ENCODE results near the gene MVK.

MVK gene

DNA sequence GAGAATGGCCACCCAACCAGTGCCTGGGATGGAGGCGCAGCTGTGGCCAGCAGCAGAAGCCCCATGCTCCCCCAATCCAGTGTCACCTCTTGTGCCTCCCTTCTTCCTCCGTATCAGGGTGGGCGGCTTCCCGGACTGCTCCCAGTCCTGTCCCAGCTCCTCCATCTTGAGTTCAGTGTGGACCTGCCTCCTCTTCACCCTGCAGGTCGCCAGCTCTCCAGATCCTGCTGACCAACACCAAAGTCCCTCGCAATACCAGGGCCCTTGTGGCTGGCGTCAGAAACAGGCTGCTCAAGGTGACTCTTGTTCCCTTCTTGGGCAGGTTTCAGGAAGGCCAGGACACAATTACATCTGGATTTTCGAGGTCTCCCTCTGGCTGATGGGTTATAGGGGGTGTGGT is 17.0 kb downstream of the MVK start:
- TF ChIP-seq, protein P1, sequence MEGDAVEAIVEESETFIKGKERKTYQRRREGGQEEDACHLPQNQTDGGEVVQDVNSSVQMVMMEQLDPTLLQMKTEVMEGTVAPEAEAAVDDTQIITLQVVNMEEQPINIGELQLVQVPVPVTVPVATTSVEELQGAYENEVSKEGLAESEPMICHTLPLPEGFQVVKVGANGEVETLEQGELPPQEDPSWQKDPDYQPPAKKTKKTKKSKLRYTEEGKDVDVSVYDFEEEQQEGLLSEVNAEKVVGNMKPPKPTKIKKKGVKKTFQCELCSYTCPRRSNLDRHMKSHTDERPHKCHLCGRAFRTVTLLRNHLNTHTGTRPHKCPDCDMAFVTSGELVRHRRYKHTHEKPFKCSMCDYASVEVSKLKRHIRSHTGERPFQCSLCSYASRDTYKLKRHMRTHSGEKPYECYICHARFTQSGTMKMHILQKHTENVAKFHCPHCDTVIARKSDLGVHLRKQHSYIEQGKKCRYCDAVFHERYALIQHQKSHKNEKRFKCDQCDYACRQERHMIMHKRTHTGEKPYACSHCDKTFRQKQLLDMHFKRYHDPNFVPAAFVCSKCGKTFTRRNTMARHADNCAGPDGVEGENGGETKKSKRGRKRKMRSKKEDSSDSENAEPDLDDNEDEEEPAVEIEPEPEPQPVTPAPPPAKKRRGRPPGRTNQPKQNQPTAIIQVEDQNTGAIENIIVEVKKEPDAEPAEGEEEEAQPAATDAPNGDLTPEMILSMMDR (IDR thresholded peaks at IDR 0.05; ENCODE audit: low read depth, low read length), result no peak
- TF ChIP-seq POLR2A (IDR thresholded peaks at IDR 0.05; ENCODE audit: extremely low read depth, insufficient read length) (no peak), MYC (IDR thresholded peaks at IDR 0.05; ENCODE audit: low read depth, low read length) (no peak), MAX (IDR thresholded peaks at IDR 0.05; ENCODE audit: low read depth, low read length) (no peak)
- no peak for DNase-seq (ENCODE audit: low read depth)
- no peak overlapping the region for H3K4me3 ChIP-seq (ENCODE audit: low read depth, low read length)

- no peak overlapping the region for H3K4me3 ChIP-seq (ENCODE audit: low read depth, low read length)
- no peak for DNase-seq (ENCODE audit: low read depth)
- TF ChIP-seq, protein P1 (IDR thresholded peaks at IDR 0.05; ENCODE audit: low read depth, low read length), result no peak
- TF ChIP-seq MYC (IDR thresholded peaks at IDR 0.05; ENCODE audit: low read depth, low read length), result no peak
These were observed 17.4 kb downstream of the MVK start for GRCh38 chr12:109591041-109591440.

- no peak overlapping the region for H3K4me3 ChIP-seq (ENCODE audit: low read depth, low read length)
- TF ChIP-seq, protein P1 (IDR thresholded peaks at IDR 0.05; ENCODE audit: low read depth, low read length), result no peak
- TF ChIP-seq POLR2A (IDR thresholded peaks at IDR 0.05; ENCODE audit: extremely low read depth, insufficient read length) (no peak), MAX (IDR thresholded peaks at IDR 0.05; ENCODE audit: low read depth, low read length) (no peak), MYC (IDR thresholded peaks at IDR 0.05; ENCODE audit: low read depth, low read length) (no peak)
- no peak for DNase-seq (ENCODE audit: low read depth)
These were observed 18.8 kb downstream of the MVK start for GRCh38 chr12:109592195-109592904.

DNA sequence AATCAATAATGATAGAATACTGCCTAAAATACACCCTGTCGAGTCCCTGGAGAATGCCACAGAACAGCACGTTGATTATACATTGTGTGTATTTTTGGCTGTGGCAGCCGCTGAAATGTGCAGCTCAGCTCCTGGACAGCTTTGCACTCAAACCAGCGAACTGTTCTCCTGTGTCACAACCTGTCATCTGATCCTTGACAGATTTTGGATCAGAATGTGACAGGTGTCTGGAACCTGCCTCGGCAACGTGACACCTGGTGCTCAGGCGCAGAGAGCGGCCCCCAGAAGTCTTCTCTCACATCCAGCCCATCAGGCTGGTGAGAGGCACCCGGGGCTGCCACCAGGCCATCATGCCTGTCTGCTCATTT is 19.3 kb downstream of the MVK start:
- no peak for DNase-seq (ENCODE audit: low read depth)
- no peak overlapping the region for H3K4me3 ChIP-seq (ENCODE audit: low read depth, low read length)
- TF ChIP-seq MYC (IDR thresholded peaks at IDR 0.05; ENCODE audit: low read depth, low read length) (no peak), MAX (IDR thresholded peaks at IDR 0.05; ENCODE audit: low read depth, low read length) (no peak), POLR2A (IDR thresholded peaks at IDR 0.05; ENCODE audit: extremely low read depth, insufficient read length) (no peak)
- TF ChIP-seq, protein P1 (IDR thresholded peaks at IDR 0.05; ENCODE audit: low read depth, low read length), result no peak

DNA sequence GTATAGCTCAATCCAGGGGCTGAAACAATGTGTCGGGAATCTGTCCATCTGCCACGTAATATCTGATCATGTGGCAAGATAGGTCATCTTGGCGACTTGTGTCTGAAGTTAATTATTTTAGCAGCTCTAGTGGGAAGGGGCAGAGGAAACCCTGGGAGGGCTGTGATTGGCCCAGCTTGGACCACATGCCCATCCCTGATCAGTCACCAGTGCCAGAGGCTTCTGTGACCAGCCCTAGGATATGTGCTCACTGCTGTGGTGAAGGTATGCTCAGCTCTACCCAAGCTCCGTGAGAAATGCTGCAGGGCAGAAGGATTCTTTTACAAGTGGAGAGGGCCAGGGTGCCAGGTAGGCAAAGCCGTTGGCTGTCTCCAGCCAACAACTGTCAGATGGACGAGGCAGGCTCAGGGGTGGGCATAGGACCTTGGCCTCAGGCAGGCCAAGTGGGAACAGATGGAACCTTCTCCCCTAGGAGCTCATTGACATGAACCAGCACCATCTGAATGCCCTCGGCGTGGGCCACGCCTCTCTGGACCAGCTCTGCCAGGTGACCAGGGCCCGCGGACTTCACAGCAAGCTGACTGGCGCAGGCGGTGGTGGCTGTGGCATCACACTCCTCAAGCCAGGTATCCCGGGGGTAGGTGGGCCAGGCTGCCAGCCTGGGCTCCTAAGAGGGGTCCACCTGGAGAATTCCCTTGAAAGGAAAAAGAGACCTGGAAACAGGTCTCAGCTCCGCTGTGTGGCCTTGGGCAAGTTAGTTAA is 21.1 kb downstream of the MVK start:
- no peak for DNase-seq (ENCODE audit: low read depth)
- no peak overlapping the region for H3K4me3 ChIP-seq (ENCODE audit: low read depth, low read length)
- TF ChIP-seq MAX (IDR thresholded peaks at IDR 0.05; ENCODE audit: low read depth, low read length) (no peak), MYC (IDR thresholded peaks at IDR 0.05; ENCODE audit: low read depth, low read length) (no peak), POLR2A (IDR thresholded peaks at IDR 0.05; ENCODE audit: extremely low read depth, insufficient read length) (no peak)
- TF ChIP-seq, protein P1 (IDR thresholded peaks at IDR 0.05; ENCODE audit: low read depth, low read length), result no peak

Data from NB4 (cell line).